HEK293 (cell line): Measurements from ENCODE around the gene SMPX.

Experiments used
- CTCF ChIA-PET: fragments of 350-600 bp; formaldehyde crosslinking; extraction: SDS; loops from one replicate; lab custom pipeline; 2021; ENCODE audit warnings: antibody characterized with exemption; lab: Yijun Ruan, JAX
- POLR2A ChIA-PET: fragments of 300-600 bp; formaldehyde crosslinking; extraction: SDS; loops from one replicate; lab custom pipeline; 2020; ENCODE audit warnings: antibody characterized with exemption, inconsistent platforms; lab: Yijun Ruan, JAX
- H3K27ac ChIP-seq: fragments of 200-500 bp; sonication (Bioruptor generic); 2 replicates; pipeline ENCODE4 v1.5.1; 2014; ENCODE audit warnings: low read depth, low read length, control low read depth, inconsistent platforms; ENCODE audit errors: extremely low read depth
- H3K36me3 ChIP-seq, 2 experiments: fragments of 200-500 bp in 1 of 2; sonication (Bioruptor generic) in 1 of 2; 1 replicate in 1 of 2; 2 replicates in 1 of 2; pipeline ENCODE4 v1.5.1; 2014 to 2017; ENCODE audit warnings: inconsistent platforms in 2 of 2, low read length in 2 of 2; ENCODE audit not compliant: control insufficient read depth in 2 of 2, insufficient read depth in 1 of 2
- H3K4me1 ChIP-seq: fragments of 200-500 bp; sonication (Bioruptor generic); 2 replicates; pipeline ENCODE4 v1.5.1; 2014; ENCODE audit warnings: mild to moderate bottlenecking, low read length, inconsistent platforms; ENCODE audit not compliant: control insufficient read depth, insufficient read depth
- H3K4me3 ChIP-seq: 2 replicates; pipeline ENCODE4 v1.5.1; 2011; ENCODE audit warnings: low read depth, mild to moderate bottlenecking, control low read depth, low read length, moderate library complexity
- H3K9me3 ChIP-seq: fragments of 200-500 bp; sonication (Bioruptor generic); 2 replicates; pipeline ENCODE4 v1.5.1; 2014; ENCODE audit warnings: low read depth, low read length, inconsistent platforms; ENCODE audit not compliant: control insufficient read depth, insufficient read depth
- FEZF1 ChIP-seq: fragments of 450-650 bp; formaldehyde crosslinking; IDR thresholded peaks from 2 replicates; pipeline ENCODE4 v1.5.1; 2016; ENCODE audit warnings: missing biosample characterization, missing genetic modification characterization
- HOXC10 ChIP-seq: sonication (generic); formaldehyde crosslinking; IDR thresholded peaks from 2 replicates; pipeline ENCODE4 v1.8.1; 2023; ENCODE audit warnings: mild to moderate bottlenecking, missing genetic modification reagents
- SCRT2 ChIP-seq: fragments of 450-650 bp; formaldehyde crosslinking; IDR thresholded peaks from 2 replicates; pipeline ENCODE4 v1.5.1; 2016; ENCODE audit warnings: missing biosample characterization, missing genetic modification characterization
- ZBTB1 ChIP-seq: fragments of 450-650 bp; formaldehyde crosslinking; IDR thresholded peaks from 2 replicates; pipeline ENCODE4 v1.5.1; 2016; ENCODE audit warnings: missing biosample characterization, missing genetic modification characterization
- ZBTB21 ChIP-seq: fragments of 450-650 bp; formaldehyde crosslinking; IDR thresholded peaks from 2 replicates; pipeline ENCODE4 v1.5.1; 2017; ENCODE audit warnings: missing biosample characterization, missing genetic modification characterization
- ZFHX2 ChIP-seq: fragments of 450-650 bp; formaldehyde crosslinking; conservative IDR thresholded peaks from 2 replicates; pipeline ENCODE4 v1.5.1; 2016; ENCODE audit warnings: missing biosample characterization, missing genetic modification characterization
- ZNF112 ChIP-seq: fragments of 450-650 bp; formaldehyde crosslinking; IDR thresholded peaks from 2 replicates; pipeline ENCODE4 v1.5.0; 2017; ENCODE audit warnings: missing biosample characterization, missing genetic modification characterization
- ZNF132 ChIP-seq: fragments of 450-650 bp; formaldehyde crosslinking; IDR thresholded peaks from 2 replicates; pipeline ENCODE4 v1.5.1; 2017; ENCODE audit warnings: missing biosample characterization, missing genetic modification characterization, borderline replicate concordance
- ZNF239 ChIP-seq: fragments of 450-650 bp; formaldehyde crosslinking; IDR thresholded peaks from 2 replicates; pipeline ENCODE4 v1.5.1; 2016; ENCODE audit warnings: missing biosample characterization, missing genetic modification characterization
- ZNF366 ChIP-seq: fragments of 450-650 bp; formaldehyde crosslinking; conservative IDR thresholded peaks from 2 replicates; pipeline ENCODE4 v1.5.1; 2016; ENCODE audit warnings: missing biosample characterization, missing genetic modification characterization
- ZNF423 ChIP-seq: fragments of 450-650 bp; formaldehyde crosslinking; IDR thresholded peaks from 2 replicates; pipeline ENCODE4 v1.5.1; 2016; ENCODE audit warnings: missing biosample characterization, missing genetic modification characterization
- ZNF555 ChIP-seq: fragments of 450-650 bp; formaldehyde crosslinking; conservative IDR thresholded peaks from 2 replicates; pipeline ENCODE4 v1.5.1; 2017; ENCODE audit warnings: missing biosample characterization, mild to moderate bottlenecking, missing genetic modification characterization, inconsistent platforms
- ZNF621 ChIP-seq: fragments of 450-650 bp; formaldehyde crosslinking; IDR thresholded peaks from 2 replicates; pipeline ENCODE4 v1.5.1; 2017; ENCODE audit warnings: missing biosample characterization, missing genetic modification characterization
- ZNF677 ChIP-seq: fragments of 450-650 bp; IDR thresholded peaks from 2 replicates; pipeline ENCODE4 v1.5.0; 2018; ENCODE audit warnings: missing biosample characterization, mild to moderate bottlenecking, missing genetic modification characterization, moderate library complexity
- ZNF768 ChIP-seq: fragments of 450-650 bp; formaldehyde crosslinking; IDR thresholded peaks from 2 replicates; pipeline ENCODE4 v1.5.1; 2018; ENCODE audit warnings: missing biosample characterization, mild to moderate bottlenecking, missing genetic modification characterization
- ZSCAN23 ChIP-seq: fragments of 450-650 bp; formaldehyde crosslinking; IDR thresholded peaks from 2 replicates; pipeline ENCODE4 v1.5.1; 2016; ENCODE audit warnings: missing biosample characterization, missing genetic modification characterization
- TF ChIP-seq, protein P1 (sequence below): fragments of 450-650 bp; formaldehyde crosslinking; IDR thresholded peaks from 2 replicates; pipeline ENCODE4 v1.5.0; 2017; ENCODE audit warnings: missing biosample characterization, missing genetic modification characterization, borderline replicate concordance
- TF ChIP-seq, protein P2 (sequence below): fragments of 450-650 bp; formaldehyde crosslinking; IDR thresholded peaks from 2 replicates; pipeline ENCODE4 v1.5.1; 2016; ENCODE audit warnings: missing biosample characterization, missing genetic modification characterization
- TF ChIP-seq, protein P3 (sequence below): fragments of 450-650 bp; formaldehyde crosslinking; IDR thresholded peaks from 2 replicates; pipeline ENCODE4 v1.5.1; 2016; ENCODE audit warnings: missing biosample characterization, missing genetic modification characterization
- TF ChIP-seq, protein P4 (sequence below): fragments of 450-650 bp; formaldehyde crosslinking; IDR thresholded peaks from 2 replicates; pipeline ENCODE4 v1.5.1; 2017; ENCODE audit warnings: missing biosample characterization, missing genetic modification characterization

The SMPX gene

DNA sequence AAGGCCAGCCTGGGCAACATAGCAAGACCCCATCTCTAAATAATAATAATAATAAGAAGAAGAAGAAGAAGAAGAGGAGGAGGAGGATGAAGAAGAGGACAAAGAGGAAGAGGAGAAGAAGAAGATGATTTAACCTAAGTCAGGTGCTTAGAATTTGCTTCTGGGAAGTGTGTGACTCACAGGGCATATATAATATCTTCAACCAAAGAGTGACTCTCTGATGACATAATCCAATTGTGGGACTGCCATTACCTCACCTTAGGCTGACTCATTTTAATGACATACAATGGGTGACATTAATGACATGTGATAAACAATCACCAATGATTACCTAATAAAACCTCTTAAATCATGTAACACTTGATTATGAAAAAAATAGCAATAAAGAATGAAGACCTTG lies 48.8 kb upstream of the SMPX start (continued):
- TF ChIP-seq ZNF112 (no peak), ZBTB21 (peak; percentile 94), ZSCAN23 (peak; percentile 98), ZNF423 (tag by site-specific recombination) (no peak), ZBTB1 (tag by site-specific recombination) (no peak), ZNF366 (tag by site-specific recombination) (peak; percentile 99), ZFHX2 (tag by site-specific recombination) (0 out of 2 replicates have a peak, but pooled peaks have one; percentile 13), ZNF621 (tag by site-specific recombination) (no peak), FEZF1 (peak; percentile 63), ZNF555 (tag by site-specific recombination) (no peak), HOXC10 (CRISPR knock-in tag) (no peak), ZNF768 (tag by site-specific recombination) (no peak)
- TF ChIP-seq, protein P1, sequence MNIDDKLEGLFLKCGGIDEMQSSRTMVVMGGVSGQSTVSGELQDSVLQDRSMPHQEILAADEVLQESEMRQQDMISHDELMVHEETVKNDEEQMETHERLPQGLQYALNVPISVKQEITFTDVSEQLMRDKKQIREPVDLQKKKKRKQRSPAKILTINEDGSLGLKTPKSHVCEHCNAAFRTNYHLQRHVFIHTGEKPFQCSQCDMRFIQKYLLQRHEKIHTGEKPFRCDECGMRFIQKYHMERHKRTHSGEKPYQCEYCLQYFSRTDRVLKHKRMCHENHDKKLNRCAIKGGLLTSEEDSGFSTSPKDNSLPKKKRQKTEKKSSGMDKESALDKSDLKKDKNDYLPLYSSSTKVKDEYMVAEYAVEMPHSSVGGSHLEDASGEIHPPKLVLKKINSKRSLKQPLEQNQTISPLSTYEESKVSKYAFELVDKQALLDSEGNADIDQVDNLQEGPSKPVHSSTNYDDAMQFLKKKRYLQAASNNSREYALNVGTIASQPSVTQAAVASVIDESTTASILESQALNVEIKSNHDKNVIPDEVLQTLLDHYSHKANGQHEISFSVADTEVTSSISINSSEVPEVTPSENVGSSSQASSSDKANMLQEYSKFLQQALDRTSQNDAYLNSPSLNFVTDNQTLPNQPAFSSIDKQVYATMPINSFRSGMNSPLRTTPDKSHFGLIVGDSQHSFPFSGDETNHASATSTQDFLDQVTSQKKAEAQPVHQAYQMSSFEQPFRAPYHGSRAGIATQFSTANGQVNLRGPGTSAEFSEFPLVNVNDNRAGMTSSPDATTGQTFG, result peak; percentile 64; the same call in 1 of the 2 replicates
- TF ChIP-seq, protein P2, sequence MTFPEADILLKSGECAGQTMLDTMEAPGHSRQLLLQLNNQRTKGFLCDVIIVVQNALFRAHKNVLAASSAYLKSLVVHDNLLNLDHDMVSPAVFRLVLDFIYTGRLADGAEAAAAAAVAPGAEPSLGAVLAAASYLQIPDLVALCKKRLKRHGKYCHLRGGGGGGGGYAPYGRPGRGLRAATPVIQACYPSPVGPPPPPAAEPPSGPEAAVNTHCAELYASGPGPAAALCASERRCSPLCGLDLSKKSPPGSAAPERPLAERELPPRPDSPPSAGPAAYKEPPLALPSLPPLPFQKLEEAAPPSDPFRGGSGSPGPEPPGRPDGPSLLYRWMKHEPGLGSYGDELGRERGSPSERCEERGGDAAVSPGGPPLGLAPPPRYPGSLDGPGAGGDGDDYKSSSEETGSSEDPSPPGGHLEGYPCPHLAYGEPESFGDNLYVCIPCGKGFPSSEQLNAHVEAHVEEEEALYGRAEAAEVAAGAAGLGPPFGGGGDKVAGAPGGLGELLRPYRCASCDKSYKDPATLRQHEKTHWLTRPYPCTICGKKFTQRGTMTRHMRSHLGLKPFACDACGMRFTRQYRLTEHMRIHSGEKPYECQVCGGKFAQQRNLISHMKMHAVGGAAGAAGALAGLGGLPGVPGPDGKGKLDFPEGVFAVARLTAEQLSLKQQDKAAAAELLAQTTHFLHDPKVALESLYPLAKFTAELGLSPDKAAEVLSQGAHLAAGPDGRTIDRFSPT, result peak; percentile 96
- TF ChIP-seq, protein P3, sequence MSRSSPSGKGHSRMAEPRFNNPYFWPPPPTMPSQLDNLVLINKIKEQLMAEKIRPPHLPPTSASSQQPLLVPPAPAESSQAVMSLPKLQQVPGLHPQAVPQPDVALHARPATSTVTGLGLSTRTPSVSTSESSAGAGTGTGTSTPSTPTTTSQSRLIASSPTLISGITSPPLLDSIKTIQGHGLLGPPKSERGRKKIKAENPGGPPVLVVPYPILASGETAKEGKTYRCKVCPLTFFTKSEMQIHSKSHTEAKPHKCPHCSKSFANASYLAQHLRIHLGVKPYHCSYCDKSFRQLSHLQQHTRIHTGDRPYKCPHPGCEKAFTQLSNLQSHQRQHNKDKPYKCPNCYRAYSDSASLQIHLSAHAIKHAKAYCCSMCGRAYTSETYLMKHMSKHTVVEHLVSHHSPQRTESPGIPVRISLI, result peak; percentile 96

DNA sequence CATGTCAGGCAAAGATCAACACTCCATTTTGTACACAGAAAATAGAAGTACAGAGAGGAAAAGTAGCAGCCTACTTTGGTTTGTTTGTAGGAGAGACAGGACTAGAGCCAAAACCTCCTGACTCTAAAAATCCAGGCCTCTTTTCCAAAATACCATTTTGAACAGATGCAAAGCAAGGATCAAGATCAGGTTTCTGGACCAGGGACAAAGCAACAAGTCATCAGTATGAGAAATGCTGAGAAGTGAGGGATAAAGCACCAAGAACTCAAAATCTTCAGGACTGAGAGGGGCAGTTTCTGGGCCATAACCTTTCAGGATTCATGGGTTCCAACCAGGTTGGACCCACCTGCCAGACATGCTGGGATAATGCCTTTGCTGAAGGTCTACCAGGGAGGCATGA lies 44.9 kb upstream of the SMPX start:
- no peak overlapping the region for H3K4me3 ChIP-seq
- no peaks in the 10 kb centered on the region for H3K36me3 ChIP-seq
- ChIA-PET POLR2A (no interaction called here), CTCF (interaction anchor here (1.0 kb wide), 1 partner anchor 13 kb away, joined by 4 read pairs; no protein-coding TSS in a partner anchor)
- H3K4me1 ChIP-seq, result peaks cover 4% of the 10 kb centered on the region
- H3K9me3 ChIP-seq, result no peaks in the 10 kb centered on the region
- TF ChIP-seq ZNF239 (tag by site-specific recombination) (no peak), SCRT2 (tag by site-specific recombination) (peak; percentile 72), ZNF132 (tag by site-specific recombination) (no peak), ZNF677 (tag by site-specific recombination) (no peak)
- TF ChIP-seq, protein P4, sequence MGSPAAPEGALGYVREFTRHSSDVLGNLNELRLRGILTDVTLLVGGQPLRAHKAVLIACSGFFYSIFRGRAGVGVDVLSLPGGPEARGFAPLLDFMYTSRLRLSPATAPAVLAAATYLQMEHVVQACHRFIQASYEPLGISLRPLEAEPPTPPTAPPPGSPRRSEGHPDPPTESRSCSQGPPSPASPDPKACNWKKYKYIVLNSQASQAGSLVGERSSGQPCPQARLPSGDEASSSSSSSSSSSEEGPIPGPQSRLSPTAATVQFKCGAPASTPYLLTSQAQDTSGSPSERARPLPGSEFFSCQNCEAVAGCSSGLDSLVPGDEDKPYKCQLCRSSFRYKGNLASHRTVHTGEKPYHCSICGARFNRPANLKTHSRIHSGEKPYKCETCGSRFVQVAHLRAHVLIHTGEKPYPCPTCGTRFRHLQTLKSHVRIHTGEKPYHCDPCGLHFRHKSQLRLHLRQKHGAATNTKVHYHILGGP (tag by site-specific recombination), result no peak
- H3K27ac ChIP-seq, result no peak overlapping the region
